Right atrium auricular region (tissue), 2 donors: ENCODE data around the gene PCDHB10. TPM values are rescaled to one million over a fixed set of nuclear protein-coding genes. Genes with fewer than 3 reads are reported as not detected.
"Not testable (repeated sequence)": the region's sequence is repeated elsewhere in the genome, so short reads cannot be mapped to it uniquely, and the experiment has no call there.

Experiments
- DNase-seq: peaks from one replicate; pipeline ENCODE4 v3.0.0-alpha.2; 2019; ENCODE audit warnings: low spot score
- H3K27ac ChIP-seq, 2 donors: fragments of 200-600 bp; sonication (generic); 1 replicate in 1 of 2; 2 replicates in 1 of 2; pipeline ENCODE4 v1.5.1; 2016 to 2019
- H3K27me3 ChIP-seq, 2 donors: fragments of 200-600 bp; sonication (generic); one replicate each; pipeline versions ENCODE4 v1.5.1 to v1.6.0; 2017 to 2019
- H3K36me3 ChIP-seq: fragments of 200-600 bp; sonication (generic); one replicate; pipeline ENCODE4 v1.5.1; 2016
- H3K4me1 ChIP-seq, 2 donors: fragments of 200-600 bp; sonication (generic); one replicate each; pipeline versions ENCODE4 v1.5.1 to v1.6.0; 2017 to 2019
- H3K4me3 ChIP-seq, 2 donors: fragments of 200-600 bp; sonication (generic); 1 replicate in 1 of 2; 2 replicates in 1 of 2; pipeline ENCODE4 v1.5.1; 2017 to 2019; ENCODE audit warnings: mild to moderate bottlenecking in 1 of 2, moderate library complexity in 1 of 2
- H3K9me3 ChIP-seq, 2 donors: fragments of 200-600 bp; sonication (generic); one replicate each; pipeline ENCODE4 v1.5.1; 2019
- CTCF ChIP-seq, 2 donors: fragments of 200-600 bp; sonication (generic); IDR thresholded peaks; one replicate each; pipeline ENCODE4 v1.5.1; 2019; ENCODE audit warnings: antibody characterized with exemption in 2 of 2
- total RNA-seq, 2 donors: library from RNA; depleted of rRNA; stranded (reverse); fragments of >200 nt; gene quantifications; one replicate each; pipeline ENCODE4 v1.1.0, GENCODE V29; 2016

The PCDHB10 gene
- total RNA-seq, 2 donors from 2014 or later = 2.0 to 2.5 TPM

- TF ChIP-seq CTCF (IDR thresholded peaks at IDR 0.05) = peak in 1 of 2 donors; percentile 48
- peak within 1 kb of the TSS in 1 of 2 donors; percentile 4 for H3K4me3 ChIP-seq
- H3K27me3 ChIP-seq, DNase-seq, H3K4me1 ChIP-seq, H3K27ac ChIP-seq, H3K36me3 ChIP-seq: not testable (repeated sequence)
- peaks cover 10 to 57% of the 10 kb centered on the region in 2 donors for H3K9me3 ChIP-seq
Observed at GRCh38 chr5:141177577-141178191, 14.5 kb upstream of the PCDHB10 start, which contains the start of gene PCDHB8. TSS of gene PCDHB8 (plus strand) at chr5:141177790. CDS start at chr5:141178035, 245 bp downstream.

- H3K27ac ChIP-seq, H3K27me3 ChIP-seq: not testable (repeated sequence)
- peaks cover 15 to 59% of the 10 kb centered on the region in 2 donors for H3K9me3 ChIP-seq
Observed at GRCh38 chr5:141179371-141179770, 12.8 kb upstream of the PCDHB10 start.

GRCh38 chr5:141179876-141180275, 12.3 kb upstream of the PCDHB10 start:
- H3K9me3 ChIP-seq = peaks cover 15 to 59% of the 10 kb centered on the region in 2 donors
- H3K27me3 ChIP-seq, H3K4me3 ChIP-seq, DNase-seq, H3K36me3 ChIP-seq, H3K27ac ChIP-seq, H3K4me1 ChIP-seq: not testable (repeated sequence)

More at GRCh38 chr5:141179371-141179770, 12.8 kb upstream of the PCDHB10 start:
- not testable (repeated sequence) for DNase-seq, H3K4me1 ChIP-seq, H3K36me3 ChIP-seq, H3K4me3 ChIP-seq

- H3K4me1 ChIP-seq = no peaks in the 10 kb centered on the region
- no peak overlapping the region for H3K4me3 ChIP-seq
- no peaks in the 10 kb centered on the region for H3K36me3 ChIP-seq
- no peak overlapping the region for H3K27ac ChIP-seq
- peaks cover 10 to 59% of the 10 kb centered on the region in 2 donors for H3K9me3 ChIP-seq
- no peak for DNase-seq
- H3K27me3 ChIP-seq = peaks cover 0 to 5% of the 10 kb centered on the region in 2 donors
- TF ChIP-seq CTCF (IDR thresholded peaks at IDR 0.05) = no peak
Observed at GRCh38 chr5:141180313-141180712, 11.8 kb upstream of the PCDHB10 start.

GRCh38 chr5:141182248-141182647, 9.9 kb upstream of the PCDHB10 start, which contains the start of gene PCDHB16:
TSS of gene PCDHB16 (plus strand) at chr5:141182387. CDS start at chr5:141182560, 173 bp downstream.
- peak within 1 kb of the TSS; percentile 27 to 40 for H3K4me3 ChIP-seq
- peak; percentile 63 for DNase-seq
- no peaks in the 10 kb centered on the region for H3K27me3 ChIP-seq
- no peak within 1 kb of the TSS for H3K27ac ChIP-seq
- peaks cover 8 to 59% of the 10 kb centered on the region in 2 donors for H3K9me3 ChIP-seq
- TF ChIP-seq CTCF (IDR thresholded peaks at IDR 0.05) = peak; percentile 12 to 61
- no peaks in the 10 kb centered on the region for H3K4me1 ChIP-seq
- H3K36me3 ChIP-seq = no peaks in the 10 kb centered on the region

GRCh38 chr5:141184117-141184855, 7.9 kb upstream of the PCDHB10 start:
- H3K27me3 ChIP-seq, H3K36me3 ChIP-seq: not testable (repeated sequence)
- peaks cover 8 to 61% of the 10 kb centered on the region in 2 donors for H3K9me3 ChIP-seq

GRCh38 chr5:141186897-141187512, 5.1 kb upstream of the PCDHB10 start, which contains the start of gene PCDHB9:
TSS of gene PCDHB9 (plus strand) at chr5:141187161. CDS start at chr5:141187319, 158 bp downstream.
- TF ChIP-seq CTCF (IDR thresholded peaks at IDR 0.05) = peak in 1 of 2 donors; percentile 44
- Histone ChIP-seq H3K4me3 (peak within 1 kb of the TSS in 1 of 2 donors; percentile 17), H3K4me1 (no peaks in the 10 kb centered on the region), H3K36me3 (no peaks in the 10 kb centered on the region), H3K27me3 (no peaks in the 10 kb centered on the region), H3K9me3 (peaks cover 8 to 86% of the 10 kb centered on the region in 2 donors), H3K27ac (no peak within 1 kb of the TSS)
- DNase-seq = no peak

More at GRCh38 chr5:141184117-141184855, 7.9 kb upstream of the PCDHB10 start:
- H3K27ac ChIP-seq, DNase-seq, H3K4me3 ChIP-seq, H3K4me1 ChIP-seq: not testable (repeated sequence)

- H3K9me3 ChIP-seq = peaks cover 3 to 93% of the 10 kb centered on the region in 2 donors
- H3K36me3 ChIP-seq, DNase-seq, H3K27me3 ChIP-seq, H3K27ac ChIP-seq, H3K4me3 ChIP-seq, H3K4me1 ChIP-seq: not testable (repeated sequence)
Observed at GRCh38 chr5:141188682-141189081, 3.5 kb upstream of the PCDHB10 start.

- H3K27me3 ChIP-seq, H3K4me3 ChIP-seq, DNase-seq, H3K4me1 ChIP-seq, H3K27ac ChIP-seq, H3K36me3 ChIP-seq: not testable (repeated sequence)
- peaks cover 3 to 92% of the 10 kb centered on the region in 2 donors for H3K9me3 ChIP-seq
Observed at GRCh38 chr5:141189131-141189530, 3.0 kb upstream of the PCDHB10 start.

- not testable (repeated sequence) for H3K27ac ChIP-seq, H3K4me1 ChIP-seq, H3K27me3 ChIP-seq, DNase-seq, H3K4me3 ChIP-seq, H3K36me3 ChIP-seq
- peaks cover 10 to 95% of the 10 kb centered on the region in 2 donors for H3K9me3 ChIP-seq
Observed at GRCh38 chr5:141194332-141194731, 2.2 kb downstream of the PCDHB10 start.
